K562 (cell line): Measurements from ENCODE around the gene NPAS1. TPM values are rescaled to one million over a fixed set of nuclear protein-coding genes. Genes with fewer than 3 reads are reported as not detected.

Experiments used
- ARID1B ChIP-seq: fragments of 450-650 bp; IDR thresholded peaks from 2 replicates; pipeline ENCODE4 v1.6.1; 2016; ENCODE audit warnings: antibody characterized with exemption, mild to moderate bottlenecking, inconsistent platforms
- CBFB ChIP-seq: sonication (generic); formaldehyde crosslinking; IDR thresholded peaks from 2 replicates; pipeline ENCODE4 v1.4.0; 2020; ENCODE audit warnings: mild to moderate bottlenecking, missing genetic modification reagents
- GATAD2A ChIP-seq: fragments of 450-650 bp; IDR thresholded peaks from 2 replicates; pipeline ENCODE4 v1.6.1; 2017
- PHF20 ChIP-seq: fragments of 450-650 bp; IDR thresholded peaks from 2 replicates; pipeline ENCODE4 v1.6.1; 2018; ENCODE audit not compliant: partially characterized antibody
- SNRNP70 ChIP-seq: fragments of 200-400 bp; formaldehyde crosslinking; optimal IDR thresholded peaks from 2 replicates; pipeline ENCODE3; 2017; ENCODE audit warnings: low read depth, low read length
- SP2 ChIP-seq: IDR thresholded peaks from 2 replicates; pipeline ENCODE4 v1.6.1; 2011; ENCODE audit warnings: mild to moderate bottlenecking, low read depth, low read length, moderate library complexity; ENCODE audit not compliant: poor library complexity, severe bottlenecking; ENCODE audit errors: extremely low read depth
- TAF9B ChIP-seq: fragments of 450-650 bp; IDR thresholded peaks from 2 replicates; pipeline ENCODE4 v1.6.1; 2018; ENCODE audit warnings: mild to moderate bottlenecking; ENCODE audit not compliant: partially characterized antibody
- ZNF184 ChIP-seq: sonication (generic); formaldehyde crosslinking; IDR thresholded peaks from 2 replicates; pipeline ENCODE4 v1.5.0; 2020; ENCODE audit warnings: missing genetic modification reagents
- polyA plus RNA-seq, 8 experiments: library from polyadenylated mRNA; depleted of rRNA in 4 of 8; stranded (reverse) in 5 of 8; unstranded in 3 of 8; fragments of >200 nt; fragmentation: Nextera tagmentation in 2 of 8; fragmentation: Illumina TruSeq in 1 of 8; extraction: Ambion mirVana in 2 of 8; extraction: Trizol in 1 of 8; gene quantifications; 2 replicates each; pipeline versions ENCODE4 v1.2.1 to v1.2.3, GENCODE V29; 2011 to 2014; ENCODE audit warnings: inconsistent platforms in 1 of 8, missing spikeins in 1 of 8
- total RNA-seq, 7 experiments: library from RNA; depleted of rRNA in 6 of 7; stranded (reverse); fragments of >200 nt in 6 of 7; fragmentation: Illumina TruSeq in 2 of 7; extraction: Trizol in 2 of 7; gene quantifications; 2 replicates each; pipeline versions ENCODE4 v1.2.1 to v1.2.3, GENCODE V29; 2011 to 2021; ENCODE audit warnings: low replicate concordance in 1 of 7
- TF ChIP-seq, protein P1 (sequence below): fragments of 150-350 bp; conservative IDR thresholded peaks from 2 replicates; pipeline ENCODE4 v1.6.1; 2014; ENCODE audit warnings: low read length
- TF ChIP-seq, protein P2 (sequence below): IDR thresholded peaks from 2 replicates; pipeline ENCODE4 v1.6.1; 2011; ENCODE audit not compliant: insufficient read length; ENCODE audit errors: extremely low read depth
- TF ChIP-seq, protein P3 (sequence below): sonication (generic); formaldehyde crosslinking; IDR thresholded peaks from 2 replicates; pipeline ENCODE4 v1.8.0; 2022; ENCODE audit warnings: mild to moderate bottlenecking, missing genetic modification reagents
- TF ChIP-seq, protein P4 (sequence below), 2 experiments: fragments of 450-650 bp in 1 of 2; sonication (generic) in 1 of 2; formaldehyde crosslinking in 1 of 2; IDR thresholded peaks; 2 replicates each; pipeline versions ENCODE4 v1.7.1 to v1.9.0; 2016 to 2022; ENCODE audit warnings: inconsistent platforms in 1 of 2, mild to moderate bottlenecking in 1 of 2, missing genetic modification reagents in 1 of 2

Gene NPAS1
- total and polyA plus RNA-seq, 9 of the 15 experiments (the other 6 are each of a cell fraction or from before 2014, with no cell fraction given), result 0.58 to 5.3 (median 2.0) TPM; not detected in 2

DNA sequence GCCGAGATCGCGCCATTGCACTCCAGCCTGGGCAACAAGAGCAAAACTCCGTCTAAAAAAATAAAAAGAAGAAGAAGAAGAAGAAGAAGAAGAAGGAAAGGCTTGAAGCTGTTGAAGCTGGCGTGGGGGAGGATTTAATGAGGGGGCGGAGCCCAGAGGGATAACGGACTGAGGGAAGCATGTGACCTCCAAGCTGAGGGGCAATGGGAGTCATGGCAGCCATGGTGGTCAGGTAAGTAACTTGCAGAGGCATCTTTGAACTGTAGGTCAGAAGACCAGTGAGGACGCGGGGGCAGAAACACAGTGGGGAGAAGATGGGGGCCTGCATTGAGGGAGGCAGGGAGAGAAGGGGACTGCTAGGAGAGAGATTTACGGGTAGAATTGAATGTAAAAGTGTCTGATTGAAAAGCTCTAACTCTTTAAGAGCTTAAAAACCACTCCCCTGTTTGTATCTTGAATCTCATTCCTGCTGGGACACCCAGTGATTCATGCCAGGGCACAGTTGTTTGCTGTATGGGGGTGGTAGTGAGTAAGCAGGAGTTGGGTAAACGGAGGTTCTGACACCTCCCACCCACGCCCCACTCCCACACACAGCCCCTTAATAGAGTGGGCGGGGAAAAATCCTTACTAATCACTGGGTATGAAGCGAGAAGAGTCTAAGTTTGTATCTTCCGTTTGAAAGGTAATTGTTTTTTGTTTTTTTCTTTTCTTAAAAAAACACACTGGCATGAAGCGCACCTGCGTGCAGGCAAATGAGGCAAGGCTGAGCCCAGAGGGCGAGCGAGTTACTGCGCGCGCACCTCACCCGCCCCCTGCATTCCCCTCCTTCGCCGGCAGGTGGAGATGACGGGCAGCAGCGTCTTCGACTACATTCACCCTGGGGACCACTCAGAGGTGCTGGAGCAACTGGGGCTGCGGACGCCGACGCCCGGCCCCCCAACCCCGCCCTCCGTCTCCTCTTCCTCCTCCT is 15.8 kb downstream of the NPAS1 start (continued):
- TF ChIP-seq, protein P1, sequence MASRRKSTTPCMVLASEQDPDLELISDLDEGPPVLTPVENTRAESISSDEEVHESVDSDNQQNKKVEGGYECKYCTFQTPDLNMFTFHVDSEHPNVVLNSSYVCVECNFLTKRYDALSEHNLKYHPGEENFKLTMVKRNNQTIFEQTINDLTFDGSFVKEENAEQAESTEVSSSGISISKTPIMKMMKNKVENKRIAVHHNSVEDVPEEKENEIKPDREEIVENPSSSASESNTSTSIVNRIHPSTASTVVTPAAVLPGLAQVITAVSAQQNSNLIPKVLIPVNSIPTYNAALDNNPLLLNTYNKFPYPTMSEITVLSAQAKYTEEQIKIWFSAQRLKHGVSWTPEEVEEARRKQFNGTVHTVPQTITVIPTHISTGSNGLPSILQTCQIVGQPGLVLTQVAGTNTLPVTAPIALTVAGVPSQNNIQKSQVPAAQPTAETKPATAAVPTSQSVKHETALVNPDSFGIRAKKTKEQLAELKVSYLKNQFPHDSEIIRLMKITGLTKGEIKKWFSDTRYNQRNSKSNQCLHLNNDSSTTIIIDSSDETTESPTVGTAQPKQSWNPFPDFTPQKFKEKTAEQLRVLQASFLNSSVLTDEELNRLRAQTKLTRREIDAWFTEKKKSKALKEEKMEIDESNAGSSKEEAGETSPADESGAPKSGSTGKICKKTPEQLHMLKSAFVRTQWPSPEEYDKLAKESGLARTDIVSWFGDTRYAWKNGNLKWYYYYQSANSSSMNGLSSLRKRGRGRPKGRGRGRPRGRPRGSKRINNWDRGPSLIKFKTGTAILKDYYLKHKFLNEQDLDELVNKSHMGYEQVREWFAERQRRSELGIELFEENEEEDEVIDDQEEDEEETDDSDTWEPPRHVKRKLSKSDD, result no peak
- TF ChIP-seq ARID1B (no peak), ZNF184 (CRISPR knock-in tag) (no peak), PHF20 (no peak), SNRNP70 (no peak), GATAD2A (no peak), TAF9B (no peak), SP2 (no peak), CBFB (CRISPR knock-in tag) (no peak)
- TF ChIP-seq, protein P2, sequence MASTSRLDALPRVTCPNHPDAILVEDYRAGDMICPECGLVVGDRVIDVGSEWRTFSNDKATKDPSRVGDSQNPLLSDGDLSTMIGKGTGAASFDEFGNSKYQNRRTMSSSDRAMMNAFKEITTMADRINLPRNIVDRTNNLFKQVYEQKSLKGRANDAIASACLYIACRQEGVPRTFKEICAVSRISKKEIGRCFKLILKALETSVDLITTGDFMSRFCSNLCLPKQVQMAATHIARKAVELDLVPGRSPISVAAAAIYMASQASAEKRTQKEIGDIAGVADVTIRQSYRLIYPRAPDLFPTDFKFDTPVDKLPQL, result no peak
- TF ChIP-seq, protein P3, sequence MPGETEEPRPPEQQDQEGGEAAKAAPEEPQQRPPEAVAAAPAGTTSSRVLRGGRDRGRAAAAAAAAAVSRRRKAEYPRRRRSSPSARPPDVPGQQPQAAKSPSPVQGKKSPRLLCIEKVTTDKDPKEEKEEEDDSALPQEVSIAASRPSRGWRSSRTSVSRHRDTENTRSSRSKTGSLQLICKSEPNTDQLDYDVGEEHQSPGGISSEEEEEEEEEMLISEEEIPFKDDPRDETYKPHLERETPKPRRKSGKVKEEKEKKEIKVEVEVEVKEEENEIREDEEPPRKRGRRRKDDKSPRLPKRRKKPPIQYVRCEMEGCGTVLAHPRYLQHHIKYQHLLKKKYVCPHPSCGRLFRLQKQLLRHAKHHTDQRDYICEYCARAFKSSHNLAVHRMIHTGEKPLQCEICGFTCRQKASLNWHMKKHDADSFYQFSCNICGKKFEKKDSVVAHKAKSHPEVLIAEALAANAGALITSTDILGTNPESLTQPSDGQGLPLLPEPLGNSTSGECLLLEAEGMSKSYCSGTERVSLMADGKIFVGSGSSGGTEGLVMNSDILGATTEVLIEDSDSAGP, result no peak
- TF ChIP-seq, protein P4, sequence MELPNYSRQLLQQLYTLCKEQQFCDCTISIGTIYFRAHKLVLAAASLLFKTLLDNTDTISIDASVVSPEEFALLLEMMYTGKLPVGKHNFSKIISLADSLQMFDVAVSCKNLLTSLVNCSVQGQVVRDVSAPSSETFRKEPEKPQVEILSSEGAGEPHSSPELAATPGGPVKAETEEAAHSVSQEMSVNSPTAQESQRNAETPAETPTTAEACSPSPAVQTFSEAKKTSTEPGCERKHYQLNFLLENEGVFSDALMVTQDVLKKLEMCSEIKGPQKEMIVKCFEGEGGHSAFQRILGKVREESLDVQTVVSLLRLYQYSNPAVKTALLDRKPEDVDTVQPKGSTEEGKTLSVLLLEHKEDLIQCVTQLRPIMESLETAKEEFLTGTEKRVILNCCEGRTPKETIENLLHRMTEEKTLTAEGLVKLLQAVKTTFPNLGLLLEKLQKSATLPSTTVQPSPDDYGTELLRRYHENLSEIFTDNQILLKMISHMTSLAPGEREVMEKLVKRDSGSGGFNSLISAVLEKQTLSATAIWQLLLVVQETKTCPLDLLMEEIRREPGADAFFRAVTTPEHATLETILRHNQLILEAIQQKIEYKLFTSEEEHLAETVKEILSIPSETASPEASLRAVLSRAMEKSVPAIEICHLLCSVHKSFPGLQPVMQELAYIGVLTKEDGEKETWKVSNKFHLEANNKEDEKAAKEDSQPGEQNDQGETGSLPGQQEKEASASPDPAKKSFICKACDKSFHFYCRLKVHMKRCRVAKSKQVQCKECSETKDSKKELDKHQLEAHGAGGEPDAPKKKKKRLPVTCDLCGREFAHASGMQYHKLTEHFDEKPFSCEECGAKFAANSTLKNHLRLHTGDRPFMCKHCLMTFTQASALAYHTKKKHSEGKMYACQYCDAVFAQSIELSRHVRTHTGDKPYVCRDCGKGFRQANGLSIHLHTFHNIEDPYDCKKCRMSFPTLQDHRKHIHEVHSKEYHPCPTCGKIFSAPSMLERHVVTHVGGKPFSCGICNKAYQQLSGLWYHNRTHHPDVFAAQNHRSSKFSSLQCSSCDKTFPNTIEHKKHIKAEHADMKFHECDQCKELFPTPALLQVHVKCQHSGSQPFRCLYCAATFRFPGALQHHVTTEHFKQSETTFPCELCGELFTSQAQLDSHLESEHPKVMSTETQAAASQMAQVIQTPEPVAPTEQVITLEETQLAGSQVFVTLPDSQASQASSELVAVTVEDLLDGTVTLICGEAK (IDR thresholded peaks at IDR 0.05), result no peak
- TF ChIP-seq, protein P4 (CRISPR knock-in tag; IDR thresholded peaks at IDR 0.05), result no peak
